HG03103 (cell line): ENCODE measurements around the gene RING1.
"Not testable (repeated sequence)": the region's sequence is repeated elsewhere in the genome, so short reads cannot be mapped to it uniquely, and the experiment has no call there.

Source experiments
- ATAC-seq: cut with Tn5 transposase; IDR thresholded peaks from one replicate; pipeline ENCODE4 v1.9.1; 2021; ENCODE audit warnings: low read depth; ENCODE audit not compliant: unreplicated experiment

The RING1 gene

GRCh38 chr6:33205191-33206026 lies 2.9 kb upstream of the RING1 start:
- ATAC-seq, result no peak

- no peak for ATAC-seq
These were observed 2.1 kb upstream of the RING1 start for GRCh38 chr6:33206027-33206863.

GRCh38 chr6:33206864-33207551 lies 1.3 kb upstream of the RING1 start:
- no peak for ATAC-seq

- ATAC-seq, result no peak
These were observed 679 bp upstream of the RING1 start for GRCh38 chr6:33207552-33208090.

- ATAC-seq, result no peak
These were observed 1.6 kb downstream of the RING1 start for GRCh38 chr6:33209856-33210255.

- no peak for ATAC-seq
These were observed 2.8 kb downstream of the RING1 start for GRCh38 chr6:33211136-33211535.

- ATAC-seq, result no peak
These were observed 3.5 kb downstream of the RING1 start for GRCh38 chr6:33211666-33212422.

GRCh38 chr6:33212857-33213165 lies 4.5 kb downstream of the RING1 start:
- no peak for ATAC-seq

- ATAC-seq, result no peak
These were observed 5.1 kb downstream of the RING1 start for GRCh38 chr6:33213166-33213988.

- no peak for ATAC-seq
These were observed 5.7 kb downstream of the RING1 start for GRCh38 chr6:33213989-33214335.

GRCh38 chr6:33215271-33216116 lies 7.2 kb downstream of the RING1 start:
- ATAC-seq, result no peak

GRCh38 chr6:33216117-33216649 lies 7.9 kb downstream of the RING1 start:
- ATAC-seq, result no peak

GRCh38 chr6:33217246-33217645 lies 8.9 kb downstream of the RING1 start:
- ATAC-seq, result no peak

- ATAC-seq, result no peak
These were observed 9.4 kb downstream of the RING1 start for GRCh38 chr6:33217681-33218080.

- not testable (repeated sequence) for ATAC-seq
These were observed 18.3 kb downstream of the RING1 start for GRCh38 chr6:33226503-33227120.

- no peak for ATAC-seq
These were observed 26.9 kb downstream of the RING1 start for GRCh38 chr6:33235221-33235634.

GRCh38 chr6:33236328-33236727 lies 28.0 kb downstream of the RING1 start:
- no peak for ATAC-seq

- no peak for ATAC-seq
These were observed 28.6 kb downstream of the RING1 start for GRCh38 chr6:33236852-33237251.
